ENCODE results near the gene USP9X. TPM values are rescaled to one million over a fixed set of nuclear protein-coding genes. Genes with fewer than 3 reads are reported as not detected.

The USP9X gene
- total and polyA plus RNA-seq, 9 of the 15 experiments (the other 6 are each of a cell fraction or from before 2014, with no cell fraction given), result 10.9 to 47.8 (median 29.5) TPM

- TF ChIP-seq SFPQ (IDR thresholded peaks at IDR 0.05; ENCODE audit: low read depth, low read length), result no peak
- TF ChIP-seq TARDBP (IDR thresholded peaks at IDR 0.05), result no peak
- no peak for TF ChIP-seq EWSR1 (IDR thresholded peaks at IDR 0.05; ENCODE audit: borderline replicate concordance, low read depth, partially characterized antibody)
- no peak for TF ChIP-seq TSC22D4 (tag; IDR thresholded peaks at IDR 0.05)
- no peak for TF ChIP-seq RB1 (IDR thresholded peaks at IDR 0.05; ENCODE audit: low read depth)
- no peak for TF ChIP-seq CBX1 (IDR thresholded peaks at IDR 0.05; ENCODE audit: low read depth)
- peak; percentile 68 for TF ChIP-seq HMGN3 (IDR thresholded peaks at IDR 0.05; ENCODE audit: borderline replicate concordance, extremely low read depth, insufficient read length, low read depth, low read length)
- TF ChIP-seq, protein P1, sequence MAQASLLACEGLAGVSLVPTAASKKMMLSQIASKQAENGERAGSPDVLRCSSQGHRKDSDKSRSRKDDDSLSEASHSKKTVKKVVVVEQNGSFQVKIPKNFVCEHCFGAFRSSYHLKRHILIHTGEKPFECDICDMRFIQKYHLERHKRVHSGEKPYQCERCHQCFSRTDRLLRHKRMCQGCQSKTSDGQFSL (CRISPR knock-in tag; IDR thresholded peaks at IDR 0.05), result peak; percentile 64
- TF ChIP-seq, protein P1 (tag; IDR thresholded peaks at IDR 0.05), result no peak; a peak in 2 of 4 replicates
- peak; percentile 19 for TF ChIP-seq TBP (optimal IDR thresholded peaks at IDR 0.05; ENCODE audit: low read depth, low read length)
- TF ChIP-seq FOXM1 (IDR thresholded peaks at IDR 0.05; ENCODE audit: low read depth), result no peak
- TF ChIP-seq FOXM1 (CRISPR knock-in tag; IDR thresholded peaks at IDR 0.05; ENCODE audit: low read depth), result peak; percentile 33; the same call in 1 of the 2 replicates
- no peak for TF ChIP-seq BRD9 (IDR thresholded peaks at IDR 0.05; ENCODE audit: low read depth, partially characterized antibody)
- no peak for TF ChIP-seq GTF2B (IDR thresholded peaks at IDR 0.05; ENCODE audit: extremely low read depth, insufficient read length)
- peak in 1 of 2 experiments; percentile 53; a peak in 1 of 4 replicates for TF ChIP-seq KDM4B (IDR thresholded peaks at IDR 0.05; ENCODE audit: borderline replicate concordance in 2 of 2, low read depth in 1 of 2)
- TF ChIP-seq, protein P2, sequence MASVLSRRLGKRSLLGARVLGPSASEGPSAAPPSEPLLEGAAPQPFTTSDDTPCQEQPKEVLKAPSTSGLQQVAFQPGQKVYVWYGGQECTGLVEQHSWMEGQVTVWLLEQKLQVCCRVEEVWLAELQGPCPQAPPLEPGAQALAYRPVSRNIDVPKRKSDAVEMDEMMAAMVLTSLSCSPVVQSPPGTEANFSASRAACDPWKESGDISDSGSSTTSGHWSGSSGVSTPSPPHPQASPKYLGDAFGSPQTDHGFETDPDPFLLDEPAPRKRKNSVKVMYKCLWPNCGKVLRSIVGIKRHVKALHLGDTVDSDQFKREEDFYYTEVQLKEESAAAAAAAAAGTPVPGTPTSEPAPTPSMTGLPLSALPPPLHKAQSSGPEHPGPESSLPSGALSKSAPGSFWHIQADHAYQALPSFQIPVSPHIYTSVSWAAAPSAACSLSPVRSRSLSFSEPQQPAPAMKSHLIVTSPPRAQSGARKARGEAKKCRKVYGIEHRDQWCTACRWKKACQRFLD (CRISPR knock-in tag; IDR thresholded peaks at IDR 0.05), result no peak
- TF ChIP-seq, protein P3, sequence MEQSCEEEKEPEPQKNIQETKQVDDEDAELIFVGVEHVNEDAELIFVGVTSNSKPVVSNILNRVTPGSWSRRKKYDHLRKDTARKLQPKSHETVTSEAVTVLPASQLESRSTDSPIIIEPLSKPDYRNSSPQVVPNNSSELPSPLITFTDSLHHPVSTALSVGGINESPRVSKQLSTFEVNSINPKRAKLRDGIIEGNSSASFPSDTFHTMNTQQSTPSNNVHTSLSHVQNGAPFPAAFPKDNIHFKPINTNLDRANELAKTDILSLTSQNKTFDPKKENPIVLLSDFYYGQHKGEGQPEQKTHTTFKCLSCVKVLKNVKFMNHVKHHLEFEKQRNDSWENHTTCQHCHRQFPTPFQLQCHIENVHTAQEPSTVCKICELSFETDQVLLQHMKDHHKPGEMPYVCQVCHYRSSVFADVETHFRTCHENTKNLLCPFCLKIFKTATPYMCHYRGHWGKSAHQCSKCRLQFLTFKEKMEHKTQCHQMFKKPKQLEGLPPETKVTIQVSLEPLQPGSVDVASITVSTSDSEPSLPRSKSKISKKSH (CRISPR knock-in tag; IDR thresholded peaks at IDR 0.05), result no peak
- TF ChIP-seq, protein P4, sequence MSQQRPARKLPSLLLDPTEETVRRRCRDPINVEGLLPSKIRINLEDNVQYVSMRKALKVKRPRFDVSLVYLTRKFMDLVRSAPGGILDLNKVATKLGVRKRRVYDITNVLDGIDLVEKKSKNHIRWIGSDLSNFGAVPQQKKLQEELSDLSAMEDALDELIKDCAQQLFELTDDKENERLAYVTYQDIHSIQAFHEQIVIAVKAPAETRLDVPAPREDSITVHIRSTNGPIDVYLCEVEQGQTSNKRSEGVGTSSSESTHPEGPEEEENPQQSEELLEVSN (IDR thresholded peaks at IDR 0.05; ENCODE audit: borderline replicate concordance in 1 of 2, extremely low read depth in 1 of 2, insufficient read depth in 1 of 2, insufficient read length in 1 of 2, low read depth in 1 of 2, low read length in 1 of 2, poor library complexity in 1 of 2, severe bottlenecking in 1 of 2), result peak in 1 of 2 experiments; percentile 9
Observed at GRCh38 chrX:41085878-41086626, 807 bp downstream of the USP9X start (continued).
